ENCODE data around the gene MAP2K2. TPM values are rescaled to one million over a fixed set of nuclear protein-coding genes. Genes with fewer than 3 reads are reported as not detected.

MAP2K2 gene
- total and polyA plus RNA-seq, 2 experiments from 2014 or later: 217 to 240 TPM

DNA sequence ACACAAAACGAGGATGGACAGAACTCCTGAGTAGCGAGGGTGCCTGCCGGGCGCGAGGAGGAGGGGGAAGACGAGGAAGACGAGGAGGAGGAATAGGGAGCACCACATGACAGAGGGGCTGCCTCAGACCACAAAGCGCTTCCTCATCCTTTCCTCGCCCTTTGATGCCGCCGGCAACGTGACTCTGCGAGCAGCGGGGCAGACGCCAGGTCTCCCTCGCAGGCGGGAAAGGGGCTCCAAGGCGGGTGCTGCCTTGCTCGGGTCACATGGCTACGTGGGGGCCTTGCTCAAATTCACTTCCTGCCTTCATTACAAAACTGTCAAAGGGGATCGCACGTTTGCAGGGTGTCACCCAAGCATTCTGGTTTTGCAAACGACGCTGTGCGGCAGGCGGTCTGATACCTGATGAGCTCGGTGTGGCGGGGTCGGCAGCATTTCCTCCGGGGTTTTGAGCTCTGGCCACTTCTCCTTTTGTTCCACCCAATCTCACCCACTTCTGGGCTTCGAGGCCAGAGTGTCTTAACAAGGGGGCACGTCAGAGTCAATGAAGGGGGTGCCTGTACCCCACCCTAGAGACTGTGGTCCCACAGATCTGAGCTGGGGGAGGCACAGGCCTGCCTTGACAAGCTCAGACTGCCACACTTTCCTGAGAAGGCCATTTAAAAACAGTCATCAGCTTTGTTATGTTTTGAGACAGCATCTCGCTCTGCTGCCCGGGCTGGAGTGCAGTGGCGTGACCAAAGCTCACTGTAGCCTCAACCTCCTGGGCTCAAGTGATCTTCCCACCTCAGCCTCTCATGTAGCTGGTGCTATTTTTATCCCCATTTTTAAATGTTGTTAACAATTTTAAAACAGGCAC, 14.9 kb downstream of the MAP2K2 start:
- H3K9me3 ChIP-seq (ENCODE audit: low read depth): no peaks in the 10 kb centered on the region
- H3K27me3 ChIP-seq: no peaks in the 10 kb centered on the region
- no peak overlapping the region for H3K4me3 ChIP-seq
- H3K36me3 ChIP-seq: peaks cover 13% of the 10 kb centered on the region
- TF ChIP-seq, protein P1, sequence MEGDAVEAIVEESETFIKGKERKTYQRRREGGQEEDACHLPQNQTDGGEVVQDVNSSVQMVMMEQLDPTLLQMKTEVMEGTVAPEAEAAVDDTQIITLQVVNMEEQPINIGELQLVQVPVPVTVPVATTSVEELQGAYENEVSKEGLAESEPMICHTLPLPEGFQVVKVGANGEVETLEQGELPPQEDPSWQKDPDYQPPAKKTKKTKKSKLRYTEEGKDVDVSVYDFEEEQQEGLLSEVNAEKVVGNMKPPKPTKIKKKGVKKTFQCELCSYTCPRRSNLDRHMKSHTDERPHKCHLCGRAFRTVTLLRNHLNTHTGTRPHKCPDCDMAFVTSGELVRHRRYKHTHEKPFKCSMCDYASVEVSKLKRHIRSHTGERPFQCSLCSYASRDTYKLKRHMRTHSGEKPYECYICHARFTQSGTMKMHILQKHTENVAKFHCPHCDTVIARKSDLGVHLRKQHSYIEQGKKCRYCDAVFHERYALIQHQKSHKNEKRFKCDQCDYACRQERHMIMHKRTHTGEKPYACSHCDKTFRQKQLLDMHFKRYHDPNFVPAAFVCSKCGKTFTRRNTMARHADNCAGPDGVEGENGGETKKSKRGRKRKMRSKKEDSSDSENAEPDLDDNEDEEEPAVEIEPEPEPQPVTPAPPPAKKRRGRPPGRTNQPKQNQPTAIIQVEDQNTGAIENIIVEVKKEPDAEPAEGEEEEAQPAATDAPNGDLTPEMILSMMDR (IDR thresholded peaks at IDR 0.05; ENCODE audit: low read depth, low read length): no peak
- no peak overlapping the region for H3K27ac ChIP-seq
- no peak for DNase-seq (ENCODE audit: low read depth in 1 of 2, low spot score in 1 of 2)
- H3K4me1 ChIP-seq (ENCODE audit: low read depth): no peaks in the 10 kb centered on the region

DNA sequence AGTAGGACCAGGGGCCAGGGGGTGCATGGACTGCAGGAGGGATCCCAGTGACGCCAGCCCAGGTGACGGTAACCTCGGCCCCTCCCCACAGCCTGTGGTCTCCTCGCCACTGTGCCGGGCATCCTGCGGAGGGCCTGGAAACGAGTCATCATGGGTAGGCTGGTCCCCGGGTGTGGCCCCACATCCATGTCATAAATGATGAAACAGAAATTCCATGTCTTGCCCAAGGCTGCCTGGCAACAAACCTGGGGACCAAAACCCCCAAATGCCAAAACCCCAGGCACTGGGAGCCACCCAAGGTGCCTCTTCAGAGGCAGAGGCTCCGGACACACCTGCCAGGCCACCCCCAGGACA, 20.9 kb downstream of the MAP2K2 start:
- H3K4me1 ChIP-seq (ENCODE audit: low read depth): no peaks in the 10 kb centered on the region

DNA sequence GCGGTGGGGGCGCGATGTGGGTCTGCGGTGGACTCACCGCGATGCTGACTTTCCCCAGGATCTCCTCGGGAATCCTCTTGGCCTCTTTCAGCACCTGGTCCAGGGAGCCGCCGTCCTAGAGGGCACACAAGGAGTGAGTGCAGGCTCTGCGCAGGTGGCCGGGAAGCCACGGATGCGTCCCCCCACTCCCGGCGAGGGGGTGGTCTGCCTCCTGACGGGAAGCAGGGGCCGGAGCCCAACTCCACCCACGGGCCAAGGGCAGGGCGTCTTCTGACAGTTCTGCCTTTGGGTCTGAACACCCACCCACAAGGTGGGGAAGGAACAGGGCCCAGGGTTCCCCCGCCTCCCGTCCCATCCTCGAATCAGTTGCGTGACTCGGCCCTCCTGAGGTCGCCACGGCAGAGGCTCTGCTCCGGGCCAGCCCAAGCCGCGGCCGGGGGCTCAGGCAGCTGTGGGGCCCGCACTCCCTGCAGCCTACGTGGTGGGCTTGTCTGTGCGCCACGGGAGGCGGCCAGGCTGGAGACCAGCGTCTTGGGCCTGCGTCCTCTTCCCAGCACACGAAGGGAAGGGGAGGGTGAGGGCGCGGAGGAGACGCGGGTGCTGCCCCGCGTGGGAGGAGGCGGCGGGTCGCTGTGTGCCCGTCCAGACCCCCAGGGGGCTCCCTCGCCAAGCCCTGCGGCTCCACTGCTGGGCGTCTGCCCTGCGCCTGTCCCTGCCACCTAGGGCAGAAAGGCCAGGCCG, 21.4 kb downstream of the MAP2K2 start:
- TF ChIP-seq, protein P1 (IDR thresholded peaks at IDR 0.05; ENCODE audit: low read depth, low read length): no peak
- Histone ChIP-seq H3K4me1 (ENCODE audit: low read depth) (no peaks in the 10 kb centered on the region), H3K27ac (no peak overlapping the region), H3K27me3 (no peaks in the 10 kb centered on the region), H3K9me3 (ENCODE audit: low read depth) (no peaks in the 10 kb centered on the region), H3K36me3 (peaks cover 15% of the 10 kb centered on the region), H3K4me3 (no peak overlapping the region)
- DNase-seq (ENCODE audit: low read depth in 1 of 2, low spot score in 1 of 2): no peak

More for the DNA sequence above, 20.9 kb downstream of the MAP2K2 start:
- Histone ChIP-seq H3K4me3 (no peak overlapping the region), H3K27me3 (no peaks in the 10 kb centered on the region), H3K9me3 (ENCODE audit: low read depth) (no peaks in the 10 kb centered on the region), H3K27ac (no peak overlapping the region), H3K36me3 (peaks cover 15% of the 10 kb centered on the region)
- DNase-seq (ENCODE audit: low read depth in 1 of 2, low spot score in 1 of 2): no peak
- TF ChIP-seq, protein P1 (IDR thresholded peaks at IDR 0.05; ENCODE audit: low read depth, low read length): no peak

DNA sequence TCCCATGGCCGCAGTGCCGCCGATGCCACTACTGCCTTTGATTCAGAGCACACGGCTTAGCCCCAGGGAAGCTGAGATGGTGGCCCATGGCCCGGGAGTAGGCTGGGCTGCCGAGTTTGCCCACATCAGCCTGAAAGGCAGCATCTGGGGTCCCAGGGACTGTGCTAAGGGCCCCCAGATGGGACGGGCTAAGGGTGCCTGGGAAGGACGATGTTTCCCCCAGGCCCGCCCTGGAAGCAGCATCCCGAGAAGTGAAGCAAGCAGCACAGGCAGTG, 22.5 kb downstream of the MAP2K2 start:
- H3K36me3 ChIP-seq: peaks cover 15% of the 10 kb centered on the region

DNA sequence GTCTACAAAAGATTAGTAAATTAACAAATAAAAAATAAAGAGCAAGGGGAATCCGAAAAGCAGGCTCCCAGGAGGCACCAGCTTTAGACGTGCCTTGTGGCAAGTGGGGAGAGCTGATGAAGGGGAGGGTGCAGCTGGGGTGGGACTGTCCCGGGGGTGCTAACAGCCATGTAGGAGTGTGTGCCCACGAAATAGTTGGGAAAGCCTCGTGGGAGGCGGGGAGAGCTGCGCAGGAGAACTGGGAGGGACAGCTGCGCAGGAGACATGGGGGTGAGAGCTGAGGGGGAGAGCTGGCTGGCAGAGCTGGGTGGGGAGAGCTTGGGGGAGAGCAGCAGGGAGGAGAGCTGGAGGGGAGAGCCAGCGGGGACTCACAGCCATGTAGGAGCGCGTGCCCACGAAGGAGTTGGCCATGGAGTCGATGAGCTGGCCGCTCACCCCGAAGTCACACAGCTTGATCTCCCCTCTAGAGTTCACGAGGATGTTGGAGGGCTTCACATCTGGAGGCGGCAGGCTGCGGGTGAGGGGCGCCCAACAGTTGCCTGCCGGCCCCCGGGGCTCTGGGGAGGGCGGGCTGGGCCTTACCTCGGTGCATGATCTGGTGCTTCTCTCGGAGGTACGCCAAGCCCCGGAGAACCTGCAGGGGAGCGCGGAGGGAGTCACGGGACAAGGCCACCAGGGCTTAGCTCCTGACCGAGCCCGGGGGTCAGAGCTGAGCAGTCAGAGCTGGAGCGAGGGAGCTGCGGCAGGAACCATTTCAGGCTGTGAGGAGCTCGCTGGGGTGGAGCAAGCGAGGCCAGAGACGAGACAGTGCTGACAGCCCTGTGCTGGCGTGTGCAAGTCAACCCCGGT, 23.1 kb downstream of the MAP2K2 start:
- Histone ChIP-seq H3K27me3 (no peaks in the 10 kb centered on the region), H3K4me1 (ENCODE audit: low read depth) (no peaks in the 10 kb centered on the region), H3K36me3 (peaks cover 15% of the 10 kb centered on the region), H3K9me3 (ENCODE audit: low read depth) (no peaks in the 10 kb centered on the region), H3K27ac (no peak overlapping the region), H3K4me3 (no peak overlapping the region)
- TF ChIP-seq, protein P1 (IDR thresholded peaks at IDR 0.05; ENCODE audit: low read depth, low read length): no peak
- DNase-seq (ENCODE audit: low read depth in 1 of 2, low spot score in 1 of 2): no peak

More for the DNA sequence above, 22.5 kb downstream of the MAP2K2 start:
- no peaks in the 10 kb centered on the region for H3K4me1 ChIP-seq (ENCODE audit: low read depth)
- H3K4me3 ChIP-seq: no peak overlapping the region
- H3K27ac ChIP-seq: no peak overlapping the region
- no peaks in the 10 kb centered on the region for H3K9me3 ChIP-seq (ENCODE audit: low read depth)
- DNase-seq (ENCODE audit: low read depth in 1 of 2, low spot score in 1 of 2): no peak
- TF ChIP-seq, protein P1 (IDR thresholded peaks at IDR 0.05; ENCODE audit: low read depth, low read length): no peak
- no peaks in the 10 kb centered on the region for H3K27me3 ChIP-seq

All from cardiac muscle cell (in vitro differentiated cells and primary cell).